Stimulated activated CD8-positive, alpha-beta memory T cell treated with anti-CD3 and anti-CD28 coated beads, Interleukin-4, amount 100 ng/mL, for 48 hours (primary cell): Measurements from ENCODE around the gene HHEX.
A peak's percentile ranks its signal among the peaks of the same experiment; 100 is the strongest.
"Not testable (repeated sequence)": the region's sequence is repeated elsewhere in the genome, so short reads cannot be mapped to it uniquely, and the experiment has no call there.

Experiments
- DNase-seq: peaks from one replicate; pipeline ENCODE4 v3.0.0-alpha.2; 2020

The HHEX gene

GRCh38 chr10:92689663-92690210, at the start of gene HHEX:
Gene HHEX, plus strand, starts transcription at chr10:92689955. Its CDS starts 32 bp downstream, at chr10:92689987.
- DNase-seq: peak; percentile 47

DNA sequence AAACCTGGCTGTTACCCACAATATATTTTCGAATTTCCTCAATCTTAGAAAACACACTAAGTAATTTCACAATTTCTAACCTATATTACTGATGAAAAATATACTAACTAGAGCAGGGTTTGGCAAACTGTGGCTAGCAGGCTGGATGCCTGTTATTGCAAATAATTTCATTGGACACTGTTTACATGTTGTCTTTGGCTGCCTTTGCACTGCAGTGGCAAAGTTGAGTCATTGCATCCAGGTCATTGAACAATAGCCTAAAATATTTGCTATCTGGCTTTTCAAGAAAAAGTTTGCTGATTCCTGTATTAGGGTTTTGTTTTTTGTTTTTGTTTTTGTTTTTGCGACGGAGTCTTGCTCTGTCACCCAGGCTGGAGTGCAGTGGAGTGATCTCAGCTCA, 49.6 kb upstream of the HHEX start:
- no peak for DNase-seq

DNA sequence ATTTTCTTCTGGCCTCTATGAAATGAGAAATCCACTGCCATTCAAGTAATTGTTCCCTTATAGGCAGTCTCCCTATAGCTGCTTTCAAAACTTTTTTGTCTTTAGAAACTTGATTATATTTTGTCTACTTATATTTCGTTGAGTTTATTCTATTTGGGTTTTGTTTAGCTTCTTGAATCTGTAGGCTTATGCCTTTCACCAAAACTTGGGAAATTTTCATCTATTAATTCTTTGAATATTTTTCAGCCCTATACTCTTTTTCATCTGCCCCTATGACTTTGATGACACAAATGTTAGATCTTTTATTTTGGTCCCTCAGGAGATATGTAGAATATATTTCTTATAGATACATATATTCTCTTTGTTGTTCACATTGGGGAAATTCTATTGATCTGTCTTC, 48.3 kb upstream of the HHEX start:
- no peak for DNase-seq

DNA sequence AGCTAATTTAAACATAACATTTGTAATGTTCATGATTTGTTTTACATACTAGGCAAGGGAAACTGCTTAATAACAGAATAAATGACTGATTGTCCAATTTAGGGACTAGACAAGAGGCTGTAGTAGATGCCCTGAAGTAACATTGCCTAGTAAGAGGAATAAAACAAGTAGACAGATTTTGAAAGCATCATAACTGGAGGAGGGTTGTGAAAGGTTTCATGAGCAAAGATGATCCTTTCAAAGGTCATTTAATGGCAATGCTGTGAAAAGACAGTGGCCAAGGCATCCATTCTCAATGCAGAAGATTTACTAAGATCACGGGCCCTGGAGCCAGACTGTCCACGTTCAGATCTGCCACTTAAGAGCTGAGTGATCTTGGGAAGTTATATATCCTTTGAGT, 44.8 kb upstream of the HHEX start:
- no peak for DNase-seq

GRCh38 chr10:92650864-92651263, 38.9 kb upstream of the HHEX start:
- not testable (repeated sequence) for DNase-seq

- DNase-seq: no peak
These were observed 34.3 kb upstream of the HHEX start for GRCh38 chr10:92655426-92655825.

- no peak for DNase-seq
These were observed 33.3 kb upstream of the HHEX start for GRCh38 chr10:92656266-92656961.

GRCh38 chr10:92657024-92657423, 32.7 kb upstream of the HHEX start:
- no peak for DNase-seq

- no peak for DNase-seq
These were observed 26.9 kb upstream of the HHEX start for GRCh38 chr10:92662848-92663247.

DNA sequence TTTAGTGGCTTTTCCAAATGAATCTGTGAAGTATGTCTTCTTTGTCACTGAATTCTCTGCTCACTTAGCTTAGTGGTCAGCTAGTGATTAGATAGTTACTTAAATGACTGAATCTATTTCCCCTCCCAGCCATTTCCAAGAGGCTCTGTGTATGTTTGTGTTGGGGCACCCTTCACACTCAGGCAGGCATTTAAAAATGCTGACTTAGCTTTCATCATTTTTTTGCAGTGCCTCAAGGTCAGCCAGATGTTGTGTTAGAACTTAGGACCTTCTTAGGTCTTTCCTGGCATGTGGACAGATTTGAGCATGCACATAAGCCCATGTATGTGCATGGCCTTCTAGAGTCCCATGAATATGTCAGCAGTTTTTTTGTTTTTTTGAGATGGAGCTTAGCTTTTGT, 25.4 kb upstream of the HHEX start:
- DNase-seq: no peak

DNA sequence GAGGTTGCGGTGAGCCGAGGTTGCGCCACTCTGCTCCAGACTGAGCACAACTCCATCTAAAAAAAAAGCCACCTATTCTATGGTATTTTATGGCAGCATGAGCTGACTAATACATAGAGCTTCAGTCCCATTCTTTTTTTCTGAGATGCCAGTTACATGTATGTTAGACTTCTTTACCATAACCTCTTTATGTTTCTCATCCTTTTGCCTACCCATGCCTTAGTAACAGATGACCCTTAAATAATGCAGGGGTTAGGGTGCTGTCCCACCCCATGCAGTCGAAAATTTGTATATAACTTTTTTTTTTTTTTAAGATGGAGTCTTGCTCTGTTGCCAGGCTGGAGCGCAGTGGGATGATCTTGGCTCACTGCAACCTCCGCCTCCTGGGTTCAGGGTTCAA, 22.7 kb upstream of the HHEX start:
- DNase-seq: no peak

DNA sequence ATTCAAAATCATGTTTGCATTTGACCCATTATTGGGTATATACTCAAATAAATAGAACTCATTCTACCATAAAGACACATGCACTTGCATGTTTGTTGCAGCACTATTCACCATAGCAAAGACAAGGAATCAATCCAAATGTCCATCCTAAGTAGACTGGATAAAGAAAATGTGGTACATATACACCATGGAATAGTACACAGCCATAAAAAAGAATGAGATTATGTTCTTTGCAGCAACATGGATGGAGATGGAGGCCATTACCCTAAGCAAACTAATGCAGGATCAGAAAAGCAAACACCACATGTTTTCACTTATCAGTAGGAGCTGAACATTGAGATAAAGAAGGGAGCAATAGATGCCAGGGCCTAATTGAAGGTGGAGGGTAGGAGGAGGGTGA, 12.0 kb upstream of the HHEX start:
- DNase-seq: no peak

DNA sequence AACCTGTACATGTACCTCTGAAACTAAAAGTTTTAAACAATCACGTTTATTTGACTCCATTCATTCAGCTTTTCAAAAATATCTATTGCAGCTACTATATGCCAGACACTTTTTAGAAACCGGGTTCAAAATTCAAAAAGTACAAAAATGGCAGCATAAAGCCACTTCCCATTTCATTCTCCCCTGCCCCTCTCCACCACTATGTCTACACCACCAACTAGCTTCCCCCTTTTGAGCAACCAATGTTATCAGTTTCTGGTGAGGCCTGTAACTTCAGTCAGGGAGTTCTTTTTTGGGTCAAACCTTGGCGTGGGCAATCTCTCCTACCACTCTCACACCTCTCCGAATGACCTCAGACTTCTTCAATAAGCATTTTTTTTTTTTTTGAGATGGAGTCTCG, 11.5 kb upstream of the HHEX start:
- DNase-seq: no peak

DNA sequence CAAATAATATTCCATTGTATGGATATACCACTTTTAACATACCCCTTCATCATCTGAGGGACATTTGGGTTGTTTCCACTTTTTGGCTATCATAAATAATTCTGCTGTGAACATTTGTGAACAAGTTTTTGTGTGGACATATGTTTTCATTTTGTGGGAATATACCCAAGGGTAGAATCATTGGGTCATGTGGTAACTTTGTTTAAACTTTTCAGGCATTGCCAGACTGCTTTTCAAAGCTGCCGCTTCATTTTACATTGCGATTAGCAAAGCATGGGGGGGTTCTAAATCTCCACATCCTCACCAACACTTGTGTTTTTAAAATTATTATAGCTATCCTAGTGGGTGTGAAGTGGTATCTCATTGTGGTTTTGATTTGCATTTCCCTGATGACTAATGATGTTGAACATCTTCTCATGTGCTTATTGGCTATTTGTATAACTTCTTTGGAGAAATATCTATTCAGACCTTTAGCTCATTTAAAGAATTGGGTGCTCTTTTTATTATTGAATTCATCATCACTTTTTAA, 8.4 kb upstream of the HHEX start:
- no peak for DNase-seq

DNA sequence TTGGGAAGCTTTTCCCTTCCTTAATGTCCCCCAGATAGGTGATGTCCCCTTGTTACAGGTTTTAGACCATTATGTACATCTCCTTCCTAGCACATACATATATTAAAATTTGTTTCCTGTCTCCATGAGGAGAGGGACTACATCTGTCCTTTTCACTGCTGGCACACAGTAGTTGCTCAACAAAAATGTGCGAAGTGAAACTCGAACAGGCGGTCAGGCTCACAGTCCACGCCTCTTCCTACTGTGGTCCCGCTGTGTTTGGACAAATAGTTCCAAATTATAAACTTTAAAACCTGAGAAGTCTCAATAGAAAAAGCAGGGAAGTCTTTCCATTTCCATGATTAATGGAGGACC, 1.2 kb upstream of the HHEX start:
- DNase-seq: no peak

- peak; percentile 32 for DNase-seq
These were observed 660 bp upstream of the HHEX start for GRCh38 chr10:92688927-92689662.

DNA sequence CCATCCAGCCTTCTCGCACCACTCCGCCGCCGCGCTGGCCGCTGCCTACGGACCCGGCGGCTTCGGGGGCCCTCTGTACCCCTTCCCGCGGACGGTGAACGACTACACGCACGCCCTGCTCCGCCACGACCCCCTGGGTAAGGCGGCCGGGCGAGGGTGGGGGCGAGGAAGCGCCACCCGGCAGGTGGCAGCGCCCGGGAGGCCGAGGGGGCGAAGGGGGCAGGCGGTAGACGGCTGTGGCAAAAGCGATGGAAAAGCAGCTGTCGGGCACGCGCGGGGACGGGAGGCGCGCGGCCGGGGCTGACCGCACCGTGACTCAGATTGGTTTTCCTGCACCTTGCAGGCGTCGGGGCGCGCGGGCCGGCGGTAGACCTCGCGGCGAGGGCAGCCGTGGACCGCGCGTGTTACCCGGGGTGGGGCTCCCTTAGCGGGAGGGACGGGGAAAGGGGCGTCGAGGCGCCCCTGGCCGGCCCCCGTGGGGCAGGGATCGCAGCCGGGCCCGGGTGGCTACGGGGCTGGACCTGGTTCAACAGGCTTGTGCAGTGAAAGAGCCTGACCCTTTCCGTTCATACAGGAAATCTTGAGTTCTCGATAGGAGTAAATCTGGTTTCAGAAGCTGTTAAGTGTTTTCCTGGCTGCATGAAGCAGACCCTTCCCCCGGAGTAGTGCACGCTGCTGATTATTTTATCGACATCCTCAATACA, 608 bp downstream of the HHEX start:
- peak; percentile 76 for DNase-seq

DNA sequence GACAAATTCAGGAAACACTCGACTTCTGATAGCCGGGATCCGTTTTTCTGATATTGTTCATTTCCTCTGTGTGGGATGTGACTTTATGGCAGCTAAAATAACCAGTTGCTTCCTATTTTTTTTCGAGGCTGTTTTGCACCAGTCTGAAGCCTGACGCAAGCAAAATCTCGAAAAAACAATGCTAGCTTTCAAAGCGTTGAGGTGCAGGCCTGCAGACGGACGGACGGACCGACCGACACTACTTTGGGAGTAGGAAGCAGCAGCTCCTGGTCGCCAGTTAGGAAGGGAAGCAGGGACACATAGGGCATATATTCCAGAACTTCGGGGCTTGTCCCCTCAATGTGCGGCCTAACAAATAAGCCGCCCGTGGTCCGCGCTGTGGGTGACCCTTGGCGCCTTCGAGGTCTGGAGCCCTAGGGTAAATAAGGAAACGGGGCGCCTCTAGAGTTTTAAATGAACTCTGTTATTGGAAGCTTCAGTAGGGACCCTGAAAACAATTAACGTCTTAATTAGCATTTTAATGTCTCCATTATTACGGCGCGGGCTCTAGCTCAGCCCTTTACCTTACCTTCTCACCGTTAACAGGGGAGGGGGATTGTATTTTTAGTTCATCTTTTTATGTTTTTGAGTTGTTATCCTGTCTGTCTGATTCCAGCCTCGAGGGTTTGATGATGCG, 1.3 kb downstream of the HHEX start:
- peak; percentile 30 for DNase-seq

GRCh38 chr10:92691591-92692079, 1.9 kb downstream of the HHEX start:
- peak; percentile 41 for DNase-seq

GRCh38 chr10:92692080-92692671, 2.4 kb downstream of the HHEX start:
- DNase-seq: no peak

- no peak for DNase-seq
These were observed 3.2 kb downstream of the HHEX start for GRCh38 chr10:92692697-92693533.
